HepG2 (cell line): ENCODE data around the gene C2. TPM values are rescaled to one million over a fixed set of nuclear protein-coding genes. Genes with fewer than 3 reads are reported as not detected.

Experiments
- AGO2 ChIP-seq: fragments of 200-400 bp; formaldehyde crosslinking; optimal IDR thresholded peaks from 2 replicates; pipeline ENCODE3; 2017; ENCODE audit warnings: mild to moderate bottlenecking, low read depth, low read length, moderate library complexity
- ARID2 ChIP-seq: sonication (generic); formaldehyde crosslinking; IDR thresholded peaks from 2 replicates; pipeline ENCODE4 v1.8.1; 2022; ENCODE audit warnings: mild to moderate bottlenecking, missing genetic modification reagents, borderline replicate concordance
- ATF1 ChIP-seq: IDR thresholded peaks from 2 replicates; pipeline ENCODE4 v1.6.1; 2016; ENCODE audit warnings: mild to moderate bottlenecking, control low read depth
- FOXO4 ChIP-seq: sonication (generic); formaldehyde crosslinking; conservative IDR thresholded peaks from 2 replicates; pipeline ENCODE4 v1.8.1; 2023; ENCODE audit warnings: missing genetic modification reagents
- KDM5B ChIP-seq: sonication (generic); formaldehyde crosslinking; IDR thresholded peaks from 2 replicates; pipeline ENCODE4 v1.4.0; 2020; ENCODE audit warnings: missing genetic modification reagents, mild to moderate bottlenecking, borderline replicate concordance
- MED13 ChIP-seq: sonication (generic); formaldehyde crosslinking; IDR thresholded peaks from 2 replicates; pipeline ENCODE4 v1.5.0; 2020; ENCODE audit warnings: missing genetic modification reagents
- MTA1 ChIP-seq: sonication (generic); formaldehyde crosslinking; IDR thresholded peaks from 2 replicates; pipeline ENCODE4 v1.4.0; 2020; ENCODE audit warnings: missing genetic modification reagents, mild to moderate bottlenecking, borderline replicate concordance
- NCOA1 ChIP-seq: sonication (generic); formaldehyde crosslinking; IDR thresholded peaks from 2 replicates; pipeline ENCODE4 v1.9.0; 2021; ENCODE audit warnings: missing genetic modification reagents
- NFRKB ChIP-seq: fragments of 450-650 bp; IDR thresholded peaks from 2 replicates; pipeline ENCODE4 v1.6.1; 2017
- NRL ChIP-seq: sonication (generic); formaldehyde crosslinking; IDR thresholded peaks from 2 replicates; pipeline ENCODE4 v1.5.0; 2020; ENCODE audit warnings: missing genetic modification reagents, mild to moderate bottlenecking, moderate library complexity, borderline replicate concordance
- ZNF256 ChIP-seq: sonication (generic); formaldehyde crosslinking; conservative IDR thresholded peaks from 2 replicates; pipeline ENCODE4 v1.4.0; 2020; ENCODE audit warnings: missing genetic modification reagents
- ZNF383 ChIP-seq: sonication (generic); formaldehyde crosslinking; IDR thresholded peaks from 2 replicates; pipeline ENCODE4 v1.4.0; 2020; ENCODE audit warnings: missing genetic modification reagents, mild to moderate bottlenecking, borderline replicate concordance
- ZNF639 ChIP-seq: conservative IDR thresholded peaks from 2 replicates; pipeline ENCODE4 v1.6.1; 2018; ENCODE audit warnings: missing genetic modification reagents
- ZNF703 ChIP-seq: sonication (generic); formaldehyde crosslinking; IDR thresholded peaks from 2 replicates; pipeline ENCODE4 v1.5.1; 2020; ENCODE audit warnings: missing genetic modification reagents, mild to moderate bottlenecking, moderate library complexity, borderline replicate concordance
- ZNF710 ChIP-seq: sonication (generic); formaldehyde crosslinking; IDR thresholded peaks from 2 replicates; pipeline ENCODE4 v1.5.0; 2020; ENCODE audit warnings: mild to moderate bottlenecking, missing genetic modification reagents, borderline replicate concordance
- ZNF713 ChIP-seq: sonication (generic); formaldehyde crosslinking; IDR thresholded peaks from 2 replicates; pipeline ENCODE4 v1.4.0; 2020; ENCODE audit warnings: mild to moderate bottlenecking, missing genetic modification reagents
- polyA plus RNA-seq, 8 experiments: library from polyadenylated mRNA; depleted of rRNA in 3 of 8; stranded (reverse) in 7 of 8; unstranded in 1 of 8; fragments of >200 nt; fragmentation: Illumina TruSeq in 4 of 8; extraction: Trizol in 4 of 8; gene quantifications; 2 replicates each; pipeline versions ENCODE4 v1.2.1 to v1.2.3, GENCODE V29; 2011 to 2016; ENCODE audit warnings: low read depth in 4 of 8, missing spikeins in 1 of 8, mixed read lengths in 1 of 8; ENCODE audit not compliant: insufficient read depth in 1 of 8
- total RNA-seq, 5 experiments: library from RNA; depleted of rRNA; stranded (reverse); fragments of >200 nt; fragmentation: Illumina TruSeq; extraction: Trizol; gene quantifications; 2 replicates each; pipeline ENCODE4 v1.2.3, GENCODE V29; 2016; ENCODE audit warnings: low read depth in 1 of 5
- TF ChIP-seq, protein P1 (sequence below): fragments of 450-650 bp; IDR thresholded peaks from 2 replicates; pipeline ENCODE4 v1.6.1; 2017
- TF ChIP-seq, protein P2 (sequence below): IDR thresholded peaks from 2 replicates; pipeline ENCODE4 v1.6.1; 2012; ENCODE audit warnings: low read depth, low read length, improper control_type of control experiment
- TF ChIP-seq, protein P3 (sequence below): sonication (generic); formaldehyde crosslinking; IDR thresholded peaks from 2 replicates; pipeline ENCODE4 v1.4.0; 2020; ENCODE audit warnings: missing genetic modification reagents, mild to moderate bottlenecking, borderline replicate concordance

C2 gene
- total and polyA plus RNA-seq, 2 of the 13 experiments (the other 11 are each of a cell fraction or from before 2014, with no cell fraction given), result 165 to 307 TPM

DNA sequence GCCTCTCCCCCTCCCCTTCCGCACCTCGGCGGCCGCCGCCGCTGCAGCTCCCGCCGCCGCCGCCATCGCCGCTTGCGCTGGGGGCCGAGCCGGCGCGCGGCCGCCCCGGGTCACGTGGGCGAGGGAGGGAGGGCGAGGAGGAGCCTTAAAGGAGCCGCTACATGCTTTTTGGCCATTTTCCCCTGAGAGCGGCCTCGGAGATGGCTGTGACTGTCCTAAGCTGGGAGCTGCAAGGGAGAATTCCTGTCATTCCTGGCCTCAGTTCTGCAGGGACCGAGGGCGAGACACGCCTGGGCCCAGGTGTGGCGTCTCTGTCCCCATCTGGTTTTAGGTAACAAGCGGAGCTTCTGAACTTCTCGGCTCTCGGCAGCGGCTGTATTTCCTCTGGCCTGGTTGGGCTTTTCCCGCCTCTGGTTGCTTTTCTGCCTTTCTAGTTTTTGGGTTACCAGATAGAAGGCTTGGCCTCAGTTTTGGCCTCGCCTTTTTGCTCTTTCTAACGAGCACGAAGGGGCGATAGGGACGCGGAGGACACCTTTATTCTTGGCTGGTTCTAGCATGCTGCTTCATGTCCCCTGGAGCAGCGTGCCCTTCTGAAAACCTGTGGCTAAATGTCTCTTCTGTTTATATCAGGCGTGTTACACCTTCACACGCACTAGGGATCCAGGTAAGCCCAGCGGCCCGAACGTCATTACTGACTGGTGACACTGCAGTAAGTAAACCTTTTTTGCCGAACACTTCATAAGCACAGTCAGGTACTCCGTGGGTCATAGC, 29.7 kb upstream of the C2 start, which contains the start of gene EHMT2 (continued):
- TF ChIP-seq, protein P1, sequence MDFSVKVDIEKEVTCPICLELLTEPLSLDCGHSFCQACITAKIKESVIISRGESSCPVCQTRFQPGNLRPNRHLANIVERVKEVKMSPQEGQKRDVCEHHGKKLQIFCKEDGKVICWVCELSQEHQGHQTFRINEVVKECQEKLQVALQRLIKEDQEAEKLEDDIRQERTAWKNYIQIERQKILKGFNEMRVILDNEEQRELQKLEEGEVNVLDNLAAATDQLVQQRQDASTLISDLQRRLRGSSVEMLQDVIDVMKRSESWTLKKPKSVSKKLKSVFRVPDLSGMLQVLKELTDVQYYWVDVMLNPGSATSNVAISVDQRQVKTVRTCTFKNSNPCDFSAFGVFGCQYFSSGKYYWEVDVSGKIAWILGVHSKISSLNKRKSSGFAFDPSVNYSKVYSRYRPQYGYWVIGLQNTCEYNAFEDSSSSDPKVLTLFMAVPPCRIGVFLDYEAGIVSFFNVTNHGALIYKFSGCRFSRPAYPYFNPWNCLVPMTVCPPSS, result no peak
- TF ChIP-seq, protein P2, sequence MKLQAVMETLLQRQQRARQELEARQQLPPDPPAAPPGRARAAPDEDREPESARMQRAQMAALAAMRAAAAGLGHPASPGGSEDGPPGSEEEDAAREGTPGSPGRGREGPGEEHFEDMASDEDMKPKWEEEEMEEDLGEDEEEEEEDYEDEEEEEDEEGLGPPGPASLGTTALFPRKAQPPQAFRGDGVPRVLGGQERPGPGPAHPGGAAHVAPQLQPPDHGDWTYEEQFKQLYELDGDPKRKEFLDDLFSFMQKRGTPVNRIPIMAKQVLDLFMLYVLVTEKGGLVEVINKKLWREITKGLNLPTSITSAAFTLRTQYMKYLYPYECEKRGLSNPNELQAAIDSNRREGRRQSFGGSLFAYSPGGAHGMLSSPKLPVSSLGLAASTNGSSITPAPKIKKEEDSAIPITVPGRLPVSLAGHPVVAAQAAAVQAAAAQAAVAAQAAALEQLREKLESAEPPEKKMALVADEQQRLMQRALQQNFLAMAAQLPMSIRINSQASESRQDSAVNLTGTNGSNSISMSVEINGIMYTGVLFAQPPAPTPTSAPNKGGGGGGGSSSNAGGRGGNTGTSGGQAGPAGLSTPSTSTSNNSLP, result no peak
- TF ChIP-seq ZNF710 (peak; percentile 84; the same call in 1 of the 2 replicates), NRL (no peak; the same call in 1 of the 2 replicates), NFRKB (no peak), ATF1 (CRISPR knock-in tag) (no peak), AGO2 (peak; percentile 64), MED13 (CRISPR knock-in tag) (no peak), KDM5B (CRISPR knock-in tag) (peak; percentile 78; the same call in 1 of the 2 replicates), ZNF383 (CRISPR knock-in tag) (no peak), FOXO4 (CRISPR knock-in tag) (0 out of 2 replicates have a peak, but pooled peaks have one; percentile 17), ZNF713 (CRISPR knock-in tag) (no peak), ZNF256 (no peak), ZNF639 (CRISPR knock-in tag) (no peak; the same call in 1 of the 2 replicates), NCOA1 (CRISPR knock-in tag) (no peak; the same call in 1 of the 2 replicates), ZNF703 (CRISPR knock-in tag) (no peak), MTA1 (peak; percentile 8; the same call in 1 of the 2 replicates), ARID2 (no peak)
- TF ChIP-seq, protein P3, sequence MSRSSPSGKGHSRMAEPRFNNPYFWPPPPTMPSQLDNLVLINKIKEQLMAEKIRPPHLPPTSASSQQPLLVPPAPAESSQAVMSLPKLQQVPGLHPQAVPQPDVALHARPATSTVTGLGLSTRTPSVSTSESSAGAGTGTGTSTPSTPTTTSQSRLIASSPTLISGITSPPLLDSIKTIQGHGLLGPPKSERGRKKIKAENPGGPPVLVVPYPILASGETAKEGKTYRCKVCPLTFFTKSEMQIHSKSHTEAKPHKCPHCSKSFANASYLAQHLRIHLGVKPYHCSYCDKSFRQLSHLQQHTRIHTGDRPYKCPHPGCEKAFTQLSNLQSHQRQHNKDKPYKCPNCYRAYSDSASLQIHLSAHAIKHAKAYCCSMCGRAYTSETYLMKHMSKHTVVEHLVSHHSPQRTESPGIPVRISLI (CRISPR knock-in tag), result no peak
